Activated effector memory CD4-positive, alpha-beta T cell treated with anti-CD3 and anti-CD28 coated beads, Interleukin-2, amount 50 U/mL, for 16 hours (primary cell): ENCODE data around the gene CRAT.

ENCODE experiments used
- DNase-seq: peaks from one replicate; pipeline ENCODE4 v3.0.0-alpha.2; 2020

The CRAT gene

DNA sequence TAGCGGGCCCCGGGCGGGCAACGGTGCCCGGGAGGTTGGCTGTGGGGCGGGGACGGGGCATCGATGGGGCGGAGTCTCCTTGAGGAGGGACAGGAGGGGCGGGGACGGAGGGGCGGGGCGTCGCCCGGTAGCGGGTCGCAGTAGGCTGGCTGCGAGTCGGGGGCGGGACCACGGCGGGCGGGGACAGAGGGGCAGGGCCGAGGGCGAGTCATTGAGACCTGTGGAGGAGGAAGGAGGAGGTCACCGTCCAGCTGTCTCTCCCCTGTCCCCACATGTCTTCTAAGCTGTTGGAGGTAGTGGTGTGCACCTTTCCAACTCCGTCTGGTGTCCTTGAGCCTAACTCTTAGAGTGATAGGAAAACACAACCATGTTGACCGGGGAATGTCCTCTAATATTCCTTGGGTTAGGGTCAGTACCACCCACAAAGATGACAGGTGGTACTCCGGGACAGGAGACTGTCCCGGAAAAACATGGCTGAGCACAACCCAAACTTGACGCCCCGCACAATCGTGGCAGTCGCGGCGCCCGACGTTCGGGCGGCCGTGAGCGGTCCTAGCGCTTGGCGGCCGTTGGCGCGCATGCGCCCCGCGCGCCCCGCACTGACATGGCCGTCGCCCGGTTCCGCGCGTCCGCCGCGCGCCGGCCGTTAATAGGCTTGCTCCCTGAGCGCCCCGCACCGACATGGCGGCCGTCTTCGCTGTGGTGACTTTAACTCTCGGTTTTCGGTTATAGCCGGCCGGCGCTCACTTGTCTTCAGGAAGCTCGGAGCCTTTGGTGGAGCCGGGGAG, at the start of gene CRAT, which contains the start of gene PTPA:
CRAT (minus strand) TSS at position 54 of the 788 bp plus-strand sequence. CDS start 284 bp downstream, outside the sequence.
PTPA (plus strand) TSS at position 676 of the 788 bp plus-strand sequence. CDS start 186 bp downstream, outside the sequence.
- peak; percentile 98 for DNase-seq

DNA sequence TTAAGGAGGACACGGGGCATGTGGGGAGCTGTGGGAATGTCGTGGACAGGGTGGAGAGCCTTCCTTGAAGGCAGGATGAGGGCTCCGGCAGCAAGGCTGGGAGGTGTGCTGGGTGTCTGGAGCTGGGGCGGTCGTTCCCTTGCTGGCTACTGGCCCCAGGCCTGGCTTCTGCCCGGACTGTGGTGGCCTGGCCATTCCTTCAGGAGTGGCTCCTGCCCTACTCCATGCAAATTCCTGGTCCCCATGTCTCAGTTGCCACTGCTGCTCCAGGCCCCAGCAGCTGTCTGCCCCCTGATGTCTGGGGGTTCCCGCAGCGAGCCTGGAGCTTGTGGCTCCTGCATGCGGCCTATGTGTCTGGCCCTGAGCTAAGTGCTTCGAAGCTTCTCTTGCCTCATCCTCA, 45.6 kb upstream of the CRAT start:
- no peak for DNase-seq

DNA sequence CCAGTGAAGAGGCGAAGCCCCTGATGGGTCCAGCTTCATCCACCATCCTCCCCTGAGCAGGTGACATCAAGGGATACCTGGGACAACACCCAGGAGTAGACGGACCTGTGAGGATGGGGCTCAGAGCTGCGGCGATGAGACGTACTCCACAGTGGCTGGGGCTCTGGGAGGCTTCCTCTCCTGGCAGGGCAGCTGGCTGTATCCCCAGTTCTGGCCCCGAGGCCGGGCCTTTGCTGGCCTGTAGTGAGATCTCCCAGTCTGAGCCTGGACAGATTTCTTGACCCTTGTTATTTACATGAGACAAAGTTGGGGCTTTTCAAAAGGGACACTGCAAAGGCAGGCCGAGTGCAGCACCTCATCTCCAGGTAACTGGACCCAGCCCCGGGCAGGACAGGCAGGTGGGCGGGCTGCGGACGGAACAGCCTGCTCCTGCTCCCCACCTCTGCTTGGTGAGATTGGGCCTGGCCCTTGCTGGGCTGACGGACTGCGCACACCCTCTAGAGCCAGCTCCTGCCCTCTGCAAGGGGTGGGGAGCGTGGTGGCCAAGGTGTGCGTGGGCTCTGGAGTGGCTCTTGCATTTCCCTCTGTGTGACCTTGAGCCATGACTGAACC, 44.4 kb upstream of the CRAT start:
- DNase-seq = no peak

DNA sequence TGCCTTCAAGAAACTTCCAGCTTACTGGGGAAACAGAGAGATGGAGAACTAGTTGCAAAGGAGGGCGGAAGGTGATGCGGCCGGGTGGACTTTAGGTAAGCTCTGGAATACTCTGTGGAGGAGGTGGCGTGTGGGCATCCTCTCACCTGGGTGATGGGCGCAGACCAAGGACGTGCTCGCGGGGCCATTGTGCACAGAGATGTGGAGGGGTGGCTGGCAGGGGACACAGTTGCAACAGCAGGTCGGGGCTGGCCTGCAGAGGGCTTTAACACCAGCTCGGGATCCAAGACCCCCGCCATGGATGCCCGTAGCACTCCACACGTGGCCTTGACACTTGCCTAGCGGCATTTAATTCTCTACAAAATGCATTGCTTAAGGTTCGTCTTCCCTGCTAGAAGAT, 40.9 kb upstream of the CRAT start:
- DNase-seq = no peak

DNA sequence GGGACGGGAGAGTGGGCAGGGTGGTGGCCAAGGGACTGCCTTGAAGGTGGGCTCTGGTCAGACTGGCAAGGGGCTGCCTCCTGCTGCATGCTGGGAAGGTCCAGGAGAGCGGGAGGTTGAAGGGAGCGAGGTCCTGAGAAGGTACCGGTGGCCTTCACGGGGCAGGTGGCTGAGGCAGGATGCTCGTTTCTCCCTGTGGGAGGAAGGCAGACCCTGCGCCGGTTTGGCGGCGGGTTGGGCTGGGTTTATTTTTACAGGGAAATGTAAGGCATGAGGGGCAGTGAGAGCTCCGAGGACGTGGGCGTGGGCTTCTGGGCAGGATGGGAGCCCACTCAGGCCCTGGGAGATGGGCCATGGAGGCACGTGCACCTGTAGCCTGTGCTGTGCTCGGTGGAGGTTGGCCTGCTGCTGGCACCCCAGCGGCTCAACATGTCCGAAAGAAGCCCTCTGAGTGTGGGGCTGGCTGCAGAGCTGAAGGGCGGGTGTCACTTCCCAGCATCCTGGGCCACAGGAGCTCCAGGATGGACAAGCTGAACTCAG, 40.1 kb upstream of the CRAT start:
- DNase-seq = no peak

DNA sequence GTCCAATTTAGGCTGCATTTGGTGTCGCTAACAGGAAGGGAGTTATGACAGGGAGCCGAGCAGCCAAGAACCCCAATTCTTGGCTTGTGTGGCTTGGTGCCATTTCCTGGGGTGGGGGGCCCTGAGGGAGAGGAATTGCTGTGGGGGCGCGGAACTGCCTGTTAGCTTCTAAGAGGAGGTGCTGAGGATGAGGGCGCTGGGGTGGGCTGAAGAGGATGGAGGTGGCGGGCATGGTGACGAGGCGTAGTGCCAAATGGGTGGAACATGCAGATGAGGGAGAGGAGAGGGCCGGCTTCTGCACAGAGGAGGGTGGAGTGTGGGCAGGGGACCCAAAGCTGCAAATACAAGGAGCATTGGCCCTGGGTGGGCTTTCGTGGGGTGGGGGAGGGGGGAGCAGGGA, 39.5 kb upstream of the CRAT start:
- DNase-seq = no peak

DNA sequence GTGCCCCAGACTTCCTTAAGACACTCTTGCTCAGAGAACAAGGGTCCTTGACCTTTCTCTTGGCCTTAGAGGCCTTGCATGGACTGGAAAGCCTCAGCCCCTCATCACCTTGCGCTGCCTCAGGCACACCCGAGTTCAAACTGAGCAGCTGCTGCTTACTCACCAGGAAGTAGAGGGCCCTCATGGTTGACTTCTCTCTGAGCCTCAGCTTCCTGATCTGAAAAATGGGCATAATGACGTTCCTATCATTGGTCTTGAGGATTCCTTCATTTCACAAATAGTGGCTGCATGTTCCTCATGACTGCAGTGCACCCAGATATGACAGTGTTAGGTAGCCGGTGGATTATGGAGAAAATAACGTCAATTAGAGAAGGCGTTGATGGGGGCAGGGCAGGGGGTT, 38.8 kb upstream of the CRAT start:
- no peak for DNase-seq

DNA sequence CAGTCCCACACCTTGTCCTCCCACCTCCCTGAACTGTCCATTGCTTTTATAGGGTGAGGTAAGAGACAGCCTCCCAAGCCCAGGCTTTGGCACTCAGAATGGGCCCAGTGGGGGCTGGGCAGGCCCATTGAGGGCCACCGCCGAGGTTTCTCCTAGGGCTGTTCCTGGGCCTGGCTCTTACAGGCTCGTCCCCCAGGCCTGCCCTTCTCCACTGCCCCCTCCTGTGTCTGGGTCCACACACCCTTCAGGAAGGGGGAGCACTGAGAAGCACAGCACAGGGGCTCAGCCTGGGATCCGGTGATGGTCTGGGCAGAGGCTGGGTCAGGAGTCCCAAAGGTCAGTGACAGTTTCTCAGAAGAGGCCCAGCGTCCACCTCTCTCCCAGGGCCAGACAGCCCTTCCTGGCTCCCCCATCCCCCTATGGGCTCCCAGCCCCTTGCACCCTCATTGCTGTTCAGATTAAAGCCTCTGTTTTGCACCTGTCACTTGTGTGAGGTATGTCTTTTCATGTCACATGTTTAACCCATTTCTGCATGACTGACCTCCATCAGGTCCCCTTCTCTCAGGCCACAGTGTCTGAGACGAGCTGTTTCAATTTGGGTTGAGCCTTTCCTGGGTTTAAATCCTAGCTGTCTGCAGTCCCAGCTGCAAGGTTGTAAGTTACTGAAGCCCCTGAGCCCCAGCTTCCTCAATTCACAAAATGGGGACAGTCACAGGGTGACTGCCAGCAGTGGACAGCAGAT, 38.0 kb upstream of the CRAT start:
- no peak for DNase-seq

DNA sequence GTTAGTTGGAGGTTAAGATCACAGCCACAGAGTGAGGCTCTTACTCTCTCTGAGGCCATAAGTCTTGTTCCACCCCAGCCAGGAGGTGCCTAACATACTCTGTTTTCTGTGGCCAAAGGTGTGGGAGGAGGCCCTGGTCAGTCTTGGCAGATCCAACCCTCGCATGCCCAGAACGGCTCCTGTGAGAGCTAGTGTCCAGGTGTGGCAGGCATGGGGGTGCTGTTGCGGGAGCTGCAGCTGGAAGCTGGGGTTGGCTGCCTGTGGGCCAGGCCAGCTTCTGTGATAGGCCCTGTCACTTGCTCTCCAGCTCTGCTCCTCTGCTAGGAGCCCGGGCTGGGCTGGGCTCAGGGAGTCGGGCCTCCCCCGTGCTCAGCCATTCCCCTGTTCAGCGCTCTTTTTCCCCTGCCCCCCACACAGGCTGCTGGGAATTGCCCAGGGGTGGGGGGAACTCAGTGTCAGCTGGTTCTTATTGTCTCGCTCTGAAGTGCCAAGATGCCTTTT, 35.9 kb upstream of the CRAT start:
- DNase-seq = no peak

DNA sequence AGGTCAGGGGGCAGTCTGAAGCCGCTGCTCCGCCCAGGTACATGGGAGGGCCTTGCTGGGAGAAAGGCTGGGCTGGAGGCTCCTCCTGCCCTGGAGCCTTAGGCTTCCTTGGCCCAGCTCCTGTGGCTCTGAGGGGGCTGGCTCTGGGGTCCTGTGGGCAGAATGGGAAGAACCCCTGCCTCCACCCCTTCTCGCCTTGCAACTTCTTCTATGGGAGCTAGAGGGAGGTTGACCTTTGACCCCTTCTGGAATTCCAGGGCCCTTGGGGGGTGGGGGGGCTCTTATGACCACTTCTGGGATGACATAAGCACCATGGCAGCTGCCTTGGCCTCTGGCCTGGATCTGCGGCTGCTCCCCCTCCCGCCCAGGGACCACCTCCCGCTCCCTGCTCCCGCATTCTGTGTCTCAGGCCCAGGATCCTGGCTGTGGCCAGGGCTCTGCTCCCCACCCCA, 35.3 kb upstream of the CRAT start:
- DNase-seq = no peak

DNA sequence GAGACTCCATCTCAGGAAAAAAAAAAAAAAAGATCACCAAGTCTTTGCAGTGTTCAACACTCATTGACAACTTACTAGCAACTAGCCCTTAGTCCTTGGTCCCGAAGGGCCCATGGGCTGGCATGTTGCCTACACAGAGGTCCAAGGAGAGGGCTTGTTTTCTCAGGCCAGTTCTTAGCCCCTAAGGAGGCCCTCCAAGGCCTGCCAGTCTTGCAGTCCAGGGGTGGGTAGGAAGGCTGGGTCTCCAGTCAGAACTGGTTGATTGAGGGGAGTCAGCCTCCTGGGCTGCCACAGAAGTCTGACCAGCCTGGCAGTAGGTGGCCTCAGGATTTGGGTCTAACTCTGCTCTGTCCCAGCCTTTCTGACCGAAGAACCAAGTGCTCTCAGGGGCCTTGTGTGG, 34.7 kb upstream of the CRAT start:
- DNase-seq = no peak

DNA sequence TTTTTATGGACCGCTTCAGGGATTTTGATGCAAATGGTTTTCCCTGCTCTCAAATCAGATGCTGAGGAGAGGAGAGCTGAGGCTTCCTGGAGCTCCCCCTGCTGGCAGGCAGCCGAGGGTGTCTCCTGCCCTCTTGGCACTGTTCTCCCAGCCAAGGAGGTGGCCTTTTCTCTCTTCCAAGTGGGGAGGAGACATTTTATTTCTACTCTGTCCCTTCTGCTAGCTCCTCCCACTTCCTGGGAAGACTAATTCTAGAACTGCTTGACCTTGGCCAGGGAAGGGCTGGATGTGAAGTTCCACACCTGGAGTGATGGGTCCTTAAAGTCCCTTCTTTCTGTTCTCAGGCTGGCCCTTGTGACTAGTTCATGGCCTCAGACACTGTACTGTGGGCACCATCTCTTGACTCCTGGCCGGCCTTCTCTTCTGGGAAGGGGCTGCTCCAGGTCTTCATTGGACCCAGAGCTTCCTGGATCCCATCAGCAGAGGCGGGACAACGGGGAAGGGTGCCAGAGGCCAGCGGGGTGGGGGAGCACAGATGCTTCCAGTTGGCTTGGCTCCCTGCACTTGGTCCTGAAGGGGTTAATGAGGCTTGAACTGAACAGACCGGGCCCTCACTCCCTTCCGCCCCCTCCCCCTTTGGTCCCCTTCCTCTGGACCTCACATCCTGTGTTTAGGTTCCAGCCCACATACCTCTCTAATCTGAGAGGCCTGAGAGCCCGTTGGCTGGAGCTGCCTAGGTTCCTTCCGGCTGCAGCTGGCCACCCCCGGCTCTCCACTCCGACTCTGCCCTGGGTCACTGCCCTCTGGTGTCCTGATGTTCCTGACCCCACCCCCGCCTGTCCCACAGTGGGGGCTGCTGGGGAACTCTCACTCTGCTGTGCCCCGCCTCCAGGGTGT, 32.7 kb upstream of the CRAT start:
- peak; percentile 89 for DNase-seq

DNA sequence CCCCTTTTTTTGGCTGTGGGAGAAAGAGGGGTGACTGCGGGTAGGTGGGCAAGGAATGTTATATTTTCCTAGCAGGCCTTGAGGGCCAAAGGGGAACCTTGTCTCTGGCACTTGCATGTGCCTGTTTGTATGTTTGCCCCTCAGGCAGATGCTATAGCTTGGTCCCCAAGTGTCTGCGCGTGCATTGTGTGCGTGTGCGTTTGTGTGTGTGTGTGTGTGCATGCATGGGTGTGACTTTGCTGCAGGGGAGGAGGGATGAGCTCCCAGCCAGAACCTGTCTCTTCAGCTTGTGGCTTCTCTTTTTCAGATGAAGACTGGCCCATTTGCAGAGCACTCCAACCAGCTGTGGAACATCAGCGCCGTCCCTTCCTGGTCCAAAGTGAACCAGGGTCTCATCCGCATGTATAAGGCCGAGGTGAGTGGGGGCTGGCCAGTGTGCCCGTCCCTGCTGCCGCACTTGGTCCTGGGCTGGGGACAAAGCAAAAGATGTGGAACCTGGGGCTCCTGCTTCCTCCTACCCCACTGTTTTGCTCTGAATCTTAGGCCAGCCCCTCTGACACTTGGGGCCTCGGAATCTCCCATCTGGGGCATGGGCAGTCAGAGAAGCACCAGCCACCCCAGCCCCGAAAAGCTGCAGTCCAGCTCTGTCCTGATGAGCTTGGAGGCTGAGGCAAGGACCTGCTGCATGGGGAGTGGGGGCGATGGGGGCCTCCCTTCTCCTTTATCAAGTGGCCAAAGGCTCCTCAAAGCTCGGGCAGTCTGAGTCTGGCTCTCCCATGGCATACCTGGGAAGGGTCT, 31.7 kb upstream of the CRAT start:
- DNase-seq = no peak

DNA sequence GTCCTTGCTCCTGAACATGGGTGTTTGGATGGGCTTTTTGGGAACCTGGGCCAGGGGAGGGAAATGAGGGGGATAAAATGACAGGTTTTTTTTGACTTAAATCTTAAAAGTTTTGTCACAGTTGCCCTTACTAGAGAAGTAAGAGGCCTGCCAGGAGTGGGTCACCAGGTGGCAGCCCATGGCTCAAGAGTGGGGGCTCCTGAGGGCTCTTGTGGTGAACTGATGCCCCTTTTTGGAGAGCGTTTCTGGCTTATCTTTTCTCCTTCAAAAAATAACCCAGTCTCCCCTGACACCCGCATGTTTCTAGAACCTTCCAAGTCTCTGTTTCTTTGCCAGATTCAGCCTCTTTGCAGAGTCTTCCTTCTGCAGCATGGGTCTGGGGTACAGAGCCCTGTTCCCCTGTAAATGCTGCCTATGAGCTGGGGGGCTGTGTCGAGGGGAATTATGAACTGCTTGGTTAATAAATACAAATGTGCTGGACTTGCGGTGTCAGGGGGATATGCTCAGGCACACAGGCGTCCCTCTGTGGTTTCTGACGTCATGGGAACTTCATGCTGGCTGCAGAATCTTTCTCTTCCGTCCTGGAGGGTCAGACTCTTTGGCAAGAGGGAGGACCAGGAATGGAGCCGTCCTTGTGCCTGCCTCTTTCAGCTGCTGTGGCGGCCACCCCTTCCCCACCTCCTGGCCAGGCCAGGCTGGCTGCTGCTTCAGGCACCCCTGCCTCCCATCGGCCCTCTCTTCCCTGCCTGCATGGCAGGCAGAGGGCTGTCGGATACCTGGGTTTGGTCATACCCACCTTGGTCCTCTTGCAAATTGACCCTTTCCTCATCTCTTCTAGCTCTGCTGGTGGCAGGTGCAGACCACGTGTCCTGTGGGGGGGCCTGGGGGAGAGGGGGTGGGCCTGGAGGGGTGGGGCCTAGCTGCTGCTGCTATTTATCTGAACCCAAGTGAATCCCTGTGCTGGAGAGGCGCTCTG, 30.8 kb upstream of the CRAT start:
- no peak for DNase-seq

DNA sequence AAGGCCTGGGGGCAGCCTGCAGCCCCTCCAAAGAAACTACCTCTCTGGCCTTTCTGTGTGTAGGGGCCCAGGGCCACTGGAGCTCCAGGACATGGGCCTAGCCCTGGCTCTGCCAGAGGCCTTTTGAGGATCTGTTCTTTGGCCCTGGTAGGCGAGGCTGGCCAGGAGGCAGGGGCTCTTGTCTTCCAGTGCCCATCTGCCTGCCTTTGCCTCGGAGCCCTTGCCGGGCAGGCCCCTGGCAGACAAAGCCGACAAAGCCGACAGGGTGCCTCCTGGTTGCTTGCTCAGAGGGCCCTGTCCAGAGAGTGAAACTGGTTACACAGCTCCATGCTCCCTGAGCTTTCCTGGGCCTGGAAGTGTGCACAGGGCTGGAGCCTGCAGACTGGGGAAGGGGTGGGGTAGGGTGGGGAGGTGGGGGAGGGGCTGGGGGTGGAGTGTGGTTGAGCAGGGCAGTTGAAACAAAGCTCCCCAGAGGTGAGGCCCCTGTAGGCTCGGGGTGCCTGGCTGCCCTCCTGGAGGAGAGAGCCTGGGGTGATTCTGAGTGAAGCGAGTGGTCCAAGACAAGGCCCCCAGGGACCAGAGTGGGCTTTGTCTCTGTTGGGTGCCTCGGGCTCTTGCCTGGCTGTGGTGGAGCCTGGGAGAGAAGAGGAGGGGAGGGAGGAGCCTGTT, 29.9 kb upstream of the CRAT start:
- peak; percentile 68 for DNase-seq

DNA sequence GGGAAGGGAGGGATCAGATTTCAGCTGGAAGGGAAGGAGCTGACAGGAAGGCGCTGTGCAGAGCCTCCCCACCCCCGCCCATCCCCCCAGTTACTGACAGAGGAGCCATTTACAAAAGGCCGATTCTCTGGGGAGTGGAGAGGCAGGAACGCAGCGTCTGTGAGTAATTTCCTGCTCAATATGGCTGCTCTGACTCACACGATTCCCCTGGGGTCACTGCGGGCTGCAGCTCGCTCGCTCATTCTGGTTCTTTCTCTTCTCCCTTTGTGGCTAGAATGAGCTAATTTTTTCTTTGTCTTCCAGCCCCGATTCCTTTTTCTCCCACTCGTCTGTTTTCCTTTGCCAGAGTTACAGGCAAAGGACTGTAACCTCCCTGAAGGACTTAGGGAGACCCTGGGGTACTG, 29.4 kb upstream of the CRAT start:
- peak; percentile 91 for DNase-seq

DNA sequence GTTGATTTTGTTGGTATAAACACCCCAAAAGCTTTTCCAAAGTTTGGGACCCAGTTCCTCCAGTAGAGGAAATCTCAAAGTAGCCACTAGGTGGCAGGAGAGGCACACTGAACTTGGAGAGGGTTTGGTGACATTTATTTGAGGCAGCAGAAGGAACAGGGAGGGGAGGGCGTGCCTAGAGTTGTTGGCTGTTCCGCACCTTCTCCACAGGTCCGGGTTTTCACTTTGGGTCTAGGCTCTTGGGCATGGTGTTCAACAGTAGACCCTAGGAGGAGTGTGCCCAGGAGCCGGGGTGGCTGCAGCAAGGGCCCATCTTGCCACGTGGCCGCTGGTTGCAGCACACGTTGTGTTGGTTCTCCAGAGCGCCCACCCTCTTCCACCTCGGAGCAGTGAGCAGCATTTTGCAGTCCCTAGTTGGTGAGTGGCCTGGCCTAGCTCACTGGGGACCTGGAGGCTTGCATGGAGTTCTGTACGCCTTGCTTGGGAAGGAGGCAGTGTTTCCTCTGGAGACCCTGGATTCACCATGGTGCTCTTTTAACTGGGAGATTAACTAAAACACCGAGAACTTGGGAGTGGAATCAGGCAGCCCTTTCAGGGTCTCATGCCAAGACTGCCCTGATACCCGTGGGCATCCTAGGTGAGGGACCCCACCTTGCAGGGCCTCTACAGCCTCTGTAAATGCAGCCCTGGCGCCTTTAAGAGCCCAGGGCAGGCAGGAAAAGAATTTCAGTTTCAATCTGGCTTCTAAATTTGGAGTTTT, 28.8 kb upstream of the CRAT start:
- peak; percentile 87 for DNase-seq

DNA sequence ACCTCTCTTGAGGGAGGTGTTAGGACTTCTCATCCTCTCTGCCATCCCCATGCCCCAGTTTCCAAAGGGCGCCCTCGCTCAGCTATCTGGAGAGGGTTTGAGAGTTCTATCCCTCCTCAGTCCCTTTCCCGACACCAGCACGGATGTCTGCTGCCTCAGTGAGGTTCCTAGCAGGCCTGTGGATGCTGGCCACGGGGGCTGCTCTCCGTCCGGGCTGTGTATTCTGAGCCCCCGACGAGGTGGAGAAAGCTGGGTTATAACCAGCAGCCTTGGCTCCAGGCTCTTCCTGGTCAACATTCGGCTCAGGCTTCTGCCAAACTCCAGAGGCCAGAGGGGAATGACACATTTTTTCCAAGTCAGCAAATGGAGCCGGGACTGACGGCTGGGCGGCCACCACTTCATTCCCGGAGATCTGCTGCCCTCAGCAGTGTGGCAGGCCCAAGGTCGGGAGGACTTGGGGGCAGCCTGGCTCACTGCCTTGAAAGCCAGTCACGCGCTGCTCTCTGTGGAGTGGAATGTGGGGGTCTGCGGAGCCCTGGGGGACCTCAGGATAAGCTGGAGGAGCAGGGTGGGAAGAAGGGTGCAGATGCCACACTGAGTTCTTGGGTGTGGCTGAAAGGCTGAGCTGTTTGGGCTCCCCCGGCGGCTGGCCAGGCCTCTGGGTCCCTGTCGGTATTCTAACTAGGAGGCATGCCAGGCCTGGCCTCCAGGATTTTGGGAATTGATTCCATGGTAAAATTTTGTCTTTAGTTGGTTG, 28.1 kb upstream of the CRAT start:
- no peak for DNase-seq
